DOHH2 (cell line): ENCODE measurements around the gene ABI2.

Source experiments
- H3F3A ChIP-seq: fragments of 200-600 bp; sonication (generic), shearing (Covaris generic); 2 replicates; pipeline ENCODE4 v1.6.0; 2016; ENCODE audit warnings: antibody characterized with exemption, mild to moderate bottlenecking; ENCODE audit not compliant: control insufficient read depth, insufficient read depth
- H3K27ac ChIP-seq: fragments of 200-600 bp; sonication (generic); 2 replicates; pipeline ENCODE4 v1.5.1; 2014; ENCODE audit warnings: low read depth, mild to moderate bottlenecking, low read length, moderate library complexity
- H3K27me3 ChIP-seq: fragments of 200-600 bp; sonication (generic); 2 replicates; pipeline ENCODE4 v1.6.1; 2014; ENCODE audit warnings: mild to moderate bottlenecking, low read length, mixed read lengths; ENCODE audit not compliant: control insufficient read depth
- H3K36me3 ChIP-seq: fragments of 200-600 bp; sonication (generic); 2 replicates; pipeline ENCODE4 v1.6.1; 2014; ENCODE audit warnings: mild to moderate bottlenecking, low read length, moderate library complexity, mixed read lengths; ENCODE audit not compliant: control insufficient read depth
- H3K4me1 ChIP-seq: fragments of 200-600 bp; sonication (generic); 2 replicates; pipeline ENCODE4 v1.6.1; 2014; ENCODE audit warnings: mild to moderate bottlenecking, low read length, mixed read lengths; ENCODE audit not compliant: control insufficient read depth
- H3K4me2 ChIP-seq: fragments of 200-600 bp; sonication (generic); 2 replicates; pipeline ENCODE4 v1.6.0; 2014; ENCODE audit warnings: mild to moderate bottlenecking, low read length, moderate library complexity
- H3K4me3 ChIP-seq: fragments of 200-600 bp; sonication (generic); 2 replicates; pipeline ENCODE4 v1.5.1; 2014; ENCODE audit warnings: mild to moderate bottlenecking, low read length, mixed read lengths
- H3K79me2 ChIP-seq: fragments of 200-600 bp; sonication (generic); 2 replicates; pipeline ENCODE4 v1.6.1; 2014; ENCODE audit warnings: mild to moderate bottlenecking, low read length, mixed read lengths; ENCODE audit not compliant: control insufficient read depth
- H3K9me2 ChIP-seq: fragments of 200-600 bp; sonication (generic); replicated peaks from 2 replicates; pipeline ENCODE4 v1.6.1; 2014; ENCODE audit warnings: mild to moderate bottlenecking, low read length, mixed read lengths; ENCODE audit not compliant: control insufficient read depth
- H3K9me3 ChIP-seq: fragments of 200-600 bp; sonication (generic); 2 replicates; pipeline ENCODE4 v1.6.1; 2014; ENCODE audit warnings: antibody characterized with exemption, low read length, mixed read lengths; ENCODE audit not compliant: control insufficient read depth, insufficient read depth
- H4K20me1 ChIP-seq: fragments of 200-600 bp; sonication (generic); 2 replicates; pipeline ENCODE4 v1.6.0; 2014; ENCODE audit warnings: low read depth, mild to moderate bottlenecking, antibody characterized with exemption, low read length, moderate library complexity; ENCODE audit not compliant: control insufficient read depth, insufficient read depth
- EZH2phosphoT487 ChIP-seq: fragments of 200-600 bp; sonication (generic); IDR thresholded peaks from 2 replicates; pipeline ENCODE4 v1.6.1; 2017; ENCODE audit warnings: borderline replicate concordance, mild to moderate bottlenecking, antibody characterized with exemption, low read length, moderate library complexity, mixed read lengths
- TF ChIP-seq, protein P1 (sequence below): fragments of 200-600 bp; sonication (generic); IDR thresholded peaks from one replicate; pipeline ENCODE4 v1.5.1; 2014; ENCODE audit warnings: antibody characterized with exemption, mild to moderate bottlenecking, low read depth, low read length; ENCODE audit not compliant: poor library complexity, severe bottlenecking

The ABI2 gene

DNA sequence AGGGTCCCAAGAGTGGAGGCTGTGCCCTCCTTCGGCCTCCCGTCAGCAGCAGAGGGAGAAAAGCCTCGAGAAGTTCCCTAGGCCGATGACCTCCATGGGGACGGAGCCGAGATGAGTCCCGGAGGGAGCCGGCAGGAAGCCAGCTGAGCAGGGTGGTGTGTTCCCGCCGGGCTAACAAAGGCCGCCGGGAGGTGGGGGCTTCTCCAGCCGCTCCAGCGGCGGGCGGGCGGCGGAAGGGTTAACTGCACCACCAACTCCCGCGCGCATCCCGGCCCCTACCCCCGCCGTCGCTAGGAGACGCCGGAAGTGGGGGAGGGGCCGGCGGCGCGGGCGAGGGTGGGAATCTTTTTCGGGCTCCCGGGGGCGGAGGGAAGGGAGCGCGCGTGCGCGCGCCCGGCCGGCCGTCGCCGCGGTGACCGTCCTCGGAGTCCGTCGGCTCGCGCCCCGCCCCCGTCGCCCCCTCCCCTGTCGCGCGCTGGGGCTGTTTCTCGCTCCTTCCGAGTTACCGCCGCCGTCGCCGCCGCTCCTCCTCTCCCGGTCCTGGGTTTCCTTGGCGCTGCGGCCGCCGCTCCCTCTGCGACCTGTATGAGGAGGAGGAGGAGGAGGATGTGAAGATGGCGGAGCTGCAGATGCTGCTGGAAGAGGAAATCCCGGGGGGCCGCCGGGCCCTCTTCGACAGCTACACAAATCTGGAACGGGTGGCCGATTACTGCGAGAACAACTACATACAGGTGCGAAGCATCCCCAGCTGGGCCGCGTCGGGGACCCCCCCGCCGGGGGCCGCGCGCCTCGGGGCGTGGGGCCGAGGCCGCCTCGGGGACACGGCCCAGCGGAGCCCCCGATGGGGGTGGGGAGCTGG, at the start of gene ABI2:
Gene ABI2, plus strand, starts transcription at position 494 of the 859 bp plus-strand sequence. Its CDS starts 121 bp downstream, at position 615.
- Histone ChIP-seq H3K9me3 (no peaks in the 10 kb centered on the region), H3K36me3 (peaks cover 5% of the 10 kb centered on the region; the same call in 1 of the 2 replicates), H3K4me3 (peak within 1 kb of the TSS; percentile 97), H3K4me2 (peak within 1 kb of the TSS; percentile 94), H3K27me3 (no peaks in the 10 kb centered on the region), H3K4me1 (peaks cover 20% of the 10 kb centered on the region), H3K79me2 (peaks cover 48% of the 10 kb centered on the region), H3K27ac (peak within 1 kb of the TSS; percentile 56), H3F3A (peaks cover 15% of the 10 kb centered on the region), H4K20me1 (no peaks in the 10 kb centered on the region; the same call in 1 of the 2 replicates), H3K9me2 (no peaks in the 10 kb centered on the region)
- TF ChIP-seq, protein P1, sequence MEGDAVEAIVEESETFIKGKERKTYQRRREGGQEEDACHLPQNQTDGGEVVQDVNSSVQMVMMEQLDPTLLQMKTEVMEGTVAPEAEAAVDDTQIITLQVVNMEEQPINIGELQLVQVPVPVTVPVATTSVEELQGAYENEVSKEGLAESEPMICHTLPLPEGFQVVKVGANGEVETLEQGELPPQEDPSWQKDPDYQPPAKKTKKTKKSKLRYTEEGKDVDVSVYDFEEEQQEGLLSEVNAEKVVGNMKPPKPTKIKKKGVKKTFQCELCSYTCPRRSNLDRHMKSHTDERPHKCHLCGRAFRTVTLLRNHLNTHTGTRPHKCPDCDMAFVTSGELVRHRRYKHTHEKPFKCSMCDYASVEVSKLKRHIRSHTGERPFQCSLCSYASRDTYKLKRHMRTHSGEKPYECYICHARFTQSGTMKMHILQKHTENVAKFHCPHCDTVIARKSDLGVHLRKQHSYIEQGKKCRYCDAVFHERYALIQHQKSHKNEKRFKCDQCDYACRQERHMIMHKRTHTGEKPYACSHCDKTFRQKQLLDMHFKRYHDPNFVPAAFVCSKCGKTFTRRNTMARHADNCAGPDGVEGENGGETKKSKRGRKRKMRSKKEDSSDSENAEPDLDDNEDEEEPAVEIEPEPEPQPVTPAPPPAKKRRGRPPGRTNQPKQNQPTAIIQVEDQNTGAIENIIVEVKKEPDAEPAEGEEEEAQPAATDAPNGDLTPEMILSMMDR = no peak
- TF ChIP-seq EZH2phosphoT487 = no peak

DNA sequence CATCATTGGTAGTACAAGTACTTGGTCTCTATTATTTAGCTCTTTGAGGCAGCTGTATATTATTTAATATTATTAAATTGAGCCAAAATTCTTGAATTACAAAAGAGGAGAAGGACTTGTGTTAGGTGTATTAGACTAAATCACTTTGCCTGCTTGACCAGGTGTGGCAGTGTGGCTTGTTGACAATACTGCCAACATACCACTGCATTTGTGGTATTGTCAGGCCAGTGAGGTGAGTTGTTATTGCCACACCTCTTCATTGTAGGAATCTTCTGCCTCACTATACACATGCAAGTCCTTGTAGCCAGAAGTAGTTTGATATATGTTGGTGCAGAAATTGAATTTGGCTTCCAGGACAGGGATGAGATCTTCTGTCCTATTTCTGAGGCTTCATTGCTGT, 48.9 kb upstream of the ABI2 start:
- H3F3A ChIP-seq = no peaks in the 10 kb centered on the region
- H3K36me3 ChIP-seq = peaks cover 33% of the 10 kb centered on the region
- no peaks in the 10 kb centered on the region for H3K27me3 ChIP-seq
- TF ChIP-seq, protein P1 = no peak
- TF ChIP-seq EZH2phosphoT487 = no peak
- no peaks in the 10 kb centered on the region for H3K4me1 ChIP-seq
- H3K9me3 ChIP-seq = no peaks in the 10 kb centered on the region
- no peak overlapping the region for H3K4me2 ChIP-seq
- no peak overlapping the region for H3K27ac ChIP-seq
- no peaks in the 10 kb centered on the region for H4K20me1 ChIP-seq
- no peak overlapping the region for H3K4me3 ChIP-seq
- no peaks in the 10 kb centered on the region for H3K79me2 ChIP-seq
- H3K9me2 ChIP-seq = no peaks in the 10 kb centered on the region

DNA sequence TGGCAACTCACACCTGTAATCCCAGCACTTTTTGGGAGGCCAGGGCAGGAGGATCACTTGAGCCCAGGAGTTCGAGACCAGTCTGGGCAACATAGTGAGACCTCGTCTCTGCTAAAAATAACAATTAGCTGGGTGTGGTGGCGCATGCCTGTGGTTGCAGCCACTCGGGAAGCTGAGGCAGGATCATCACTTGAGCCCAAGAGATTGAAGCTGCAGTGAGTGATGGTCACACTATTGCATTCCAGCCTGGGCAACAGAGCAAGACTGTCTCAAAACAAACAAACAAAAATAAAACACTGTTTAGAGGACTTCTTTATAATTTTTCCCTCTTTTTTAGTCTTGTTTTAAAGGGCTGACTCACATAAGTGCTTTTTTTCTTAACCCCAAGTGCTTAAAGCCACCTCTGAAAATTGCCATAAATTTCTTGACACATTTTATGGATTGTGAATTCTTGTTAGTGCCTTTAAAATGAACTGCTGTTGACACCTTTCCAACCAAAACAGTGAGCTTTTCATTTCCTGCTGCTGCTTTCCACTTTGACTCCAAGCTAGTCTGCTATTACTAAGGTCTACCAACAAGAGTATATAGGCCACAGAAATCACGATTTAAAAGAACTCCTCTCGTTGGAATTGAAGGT, 47.6 kb upstream of the ABI2 start:
- Histone ChIP-seq H3K4me3 (no peak overlapping the region), H3F3A (no peaks in the 10 kb centered on the region), H3K9me3 (no peaks in the 10 kb centered on the region), H3K4me1 (no peaks in the 10 kb centered on the region), H4K20me1 (no peaks in the 10 kb centered on the region), H3K36me3 (peaks cover 36% of the 10 kb centered on the region), H3K27me3 (no peaks in the 10 kb centered on the region), H3K27ac (no peak overlapping the region), H3K9me2 (no peaks in the 10 kb centered on the region), H3K79me2 (no peaks in the 10 kb centered on the region), H3K4me2 (no peak overlapping the region)
- no peak for TF ChIP-seq EZH2phosphoT487
- TF ChIP-seq, protein P1 = no peak
